DND-41 (cell line): ENCODE measurements around the gene CARD16.
"Not testable (repeated sequence)": the region's sequence is repeated elsewhere in the genome, so short reads cannot be mapped to it uniquely, and the experiment has no call there.

ENCODE experiments used
- CTCF ChIP-seq: IDR thresholded peaks from 2 replicates; pipeline ENCODE4 v1.5.1; 2012; ENCODE audit warnings: borderline replicate concordance, low read length, moderate library complexity, mild to moderate bottlenecking; ENCODE audit not compliant: poor library complexity, severe bottlenecking; ENCODE audit errors: extremely low read depth
- EZH2 ChIP-seq: IDR thresholded peaks from 3 replicates; pipeline ENCODE4 v1.6.1; 2012; ENCODE audit warnings: borderline replicate concordance, low read depth, mild to moderate bottlenecking, moderate library complexity, low read length, inconsistent platforms; ENCODE audit not compliant: severe bottlenecking

GRCh38 chr11:105044557-105045524, at the start of gene CARD16:
- TF ChIP-seq CTCF, EZH2: not testable (repeated sequence)
